KMS-11 (cell line): ENCODE results near the gene HTRA3.

ENCODE experiments used
- H2AFZ ChIP-seq: fragments of 200-600 bp; sonication (generic); 2 replicates; pipeline ENCODE4 v1.6.1; 2016; ENCODE audit warnings: antibody characterized with exemption, mixed run types, low read depth
- H3K27ac ChIP-seq: fragments of 200-600 bp; sonication (generic); 2 replicates; pipeline ENCODE4 v1.6.1; 2016; ENCODE audit warnings: mild to moderate bottlenecking, mixed run types
- H3K27me3 ChIP-seq: fragments of 200-600 bp; sonication (generic); 2 replicates; pipeline ENCODE4 v1.6.1; 2017; ENCODE audit warnings: mild to moderate bottlenecking, low read depth, mixed run types, moderate library complexity; ENCODE audit not compliant: insufficient read depth
- H3K36me3 ChIP-seq: fragments of 200-600 bp; sonication (generic); 2 replicates; pipeline ENCODE4 v1.6.1; 2017; ENCODE audit warnings: mild to moderate bottlenecking, mixed run types; ENCODE audit not compliant: insufficient read depth
- H3K4me1 ChIP-seq: fragments of 200-600 bp; sonication (generic); 2 replicates; pipeline ENCODE4 v1.6.1; 2016; ENCODE audit warnings: mild to moderate bottlenecking, low read depth, mixed run types; ENCODE audit not compliant: poor library complexity, severe bottlenecking
- H3K4me2 ChIP-seq: fragments of 200-600 bp; sonication (generic); 2 replicates; pipeline ENCODE4 v1.7.0; 2016; ENCODE audit warnings: mild to moderate bottlenecking, mixed run types
- H3K4me3 ChIP-seq: fragments of 200-600 bp; sonication (generic); IDR thresholded peaks from 2 replicates; pipeline ENCODE4 v1.6.1; 2017; ENCODE audit warnings: low read depth, low read length, mixed read lengths; ENCODE audit not compliant: insufficient read depth
- H3K79me2 ChIP-seq: fragments of 200-600 bp; sonication (generic); 2 replicates; pipeline ENCODE4 v1.6.1; 2016; ENCODE audit warnings: low read depth, mixed run types; ENCODE audit not compliant: insufficient read depth
- H3K9ac ChIP-seq: fragments of 200-600 bp; sonication (generic); 2 replicates; pipeline ENCODE4 v1.6.1; 2016; ENCODE audit warnings: mild to moderate bottlenecking, mixed run types
- H4K20me1 ChIP-seq: fragments of 200-600 bp; sonication (generic); 2 replicates; pipeline ENCODE4 v1.6.1; 2016; ENCODE audit warnings: mild to moderate bottlenecking, mixed run types; ENCODE audit not compliant: insufficient read depth
- CTCF ChIP-seq: fragments of 200-600 bp; sonication (generic); conservative IDR thresholded peaks from 2 replicates; pipeline ENCODE4 v1.6.1; 2017; ENCODE audit warnings: low read depth, mild to moderate bottlenecking, antibody characterized with exemption, low read length, moderate library complexity, mixed read lengths

Gene HTRA3

GRCh38 chr4:8345053-8345945 lies 75.7 kb downstream of the HTRA3 start:
- no peak overlapping the region for H2AFZ ChIP-seq
- no peak for TF ChIP-seq CTCF

GRCh38 chr4:8345946-8346814 lies 76.6 kb downstream of the HTRA3 start:
- H3K79me2 ChIP-seq, result no peaks in the 10 kb centered on the region
- H3K4me1 ChIP-seq, result no peaks in the 10 kb centered on the region
- no peak overlapping the region for H3K27ac ChIP-seq
- TF ChIP-seq CTCF, result no peak
- H3K4me2 ChIP-seq, result no peak overlapping the region
- no peak overlapping the region for H3K9ac ChIP-seq
- no peaks in the 10 kb centered on the region for H4K20me1 ChIP-seq
- no peaks in the 10 kb centered on the region; the same call in 1 of the 2 replicates for H3K27me3 ChIP-seq
- no peaks in the 10 kb centered on the region for H3K36me3 ChIP-seq
- no peak overlapping the region for H2AFZ ChIP-seq
- no peak overlapping the region for H3K4me3 ChIP-seq

More at GRCh38 chr4:8345053-8345945, 75.7 kb downstream of the HTRA3 start:
- Histone ChIP-seq H4K20me1 (no peaks in the 10 kb centered on the region), H3K27me3 (no peaks in the 10 kb centered on the region; the same call in 1 of the 2 replicates), H3K4me2 (no peak overlapping the region), H3K4me1 (no peaks in the 10 kb centered on the region), H3K9ac (no peak overlapping the region), H3K27ac (no peak overlapping the region), H3K79me2 (no peaks in the 10 kb centered on the region), H3K36me3 (no peaks in the 10 kb centered on the region), H3K4me3 (no peak overlapping the region)

GRCh38 chr4:8346838-8347605 lies 77.5 kb downstream of the HTRA3 start:
- no peaks in the 10 kb centered on the region; the same call in 1 of the 2 replicates for H3K27me3 ChIP-seq
- H3K4me3 ChIP-seq, result no peak overlapping the region
- H4K20me1 ChIP-seq, result no peaks in the 10 kb centered on the region
- H3K4me2 ChIP-seq, result no peak overlapping the region
- no peak for TF ChIP-seq CTCF
- no peak overlapping the region for H2AFZ ChIP-seq
- H3K9ac ChIP-seq, result no peak overlapping the region
- no peak overlapping the region for H3K27ac ChIP-seq
- no peaks in the 10 kb centered on the region for H3K36me3 ChIP-seq
- H3K79me2 ChIP-seq, result no peaks in the 10 kb centered on the region
- no peaks in the 10 kb centered on the region for H3K4me1 ChIP-seq

- no peak overlapping the region for H2AFZ ChIP-seq
- H3K4me1 ChIP-seq, result no peaks in the 10 kb centered on the region
- no peaks in the 10 kb centered on the region; the same call in 1 of the 2 replicates for H3K27me3 ChIP-seq
- no peaks in the 10 kb centered on the region for H4K20me1 ChIP-seq
- H3K4me2 ChIP-seq, result no peak overlapping the region
- H3K27ac ChIP-seq, result no peak overlapping the region
- H3K79me2 ChIP-seq, result no peaks in the 10 kb centered on the region
- H3K9ac ChIP-seq, result no peak overlapping the region
- no peak overlapping the region for H3K4me3 ChIP-seq
- no peak for TF ChIP-seq CTCF
- H3K36me3 ChIP-seq, result no peaks in the 10 kb centered on the region
These were observed 78.1 kb downstream of the HTRA3 start for GRCh38 chr4:8347660-8348059.
